WTC11 (cell line): ENCODE data around the gene TMEM167A. TPM values are rescaled to one million over a fixed set of nuclear protein-coding genes. Genes with fewer than 3 reads are reported as not detected.
A peak's percentile ranks its signal among the peaks of the same experiment; 100 is the strongest.

Source experiments
- ATAC-seq: fragments of 200-7000 bp; cut with Tn5 transposase; 2 replicates; pipeline ENCODE4 v1.10.0; 2021; ENCODE audit warnings: mild to moderate bottlenecking, moderate library complexity
- CTCF ChIA-PET: fragments of 300-600 bp; sonication (Branson Sonifier 250); formaldehyde crosslinking; loops from one replicate; lab custom pipeline; 2021; ENCODE audit warnings: antibody characterized with exemption; lab: Charles Lee
- POLR2A ChIA-PET: fragments of 350-600 bp; sonication (Branson Sonifier 250); formaldehyde crosslinking; loops from one replicate; lab custom pipeline; 2021; ENCODE audit warnings: antibody characterized with exemption; lab: Charles Lee
- DNase-seq: peaks from one replicate; pipeline ENCODE4 v3.0.0; 2021; ENCODE audit warnings: low spot score
- H3K27ac Mint-ChIP-seq: 2 replicates; pipeline ENCODE4 v1.8.0; 2021; ENCODE audit warnings: mixed read lengths
- H3K27me3 Mint-ChIP-seq: 2 replicates; pipeline ENCODE4 v1.8.0; 2021; ENCODE audit warnings: low read depth, mild to moderate bottlenecking, moderate library complexity, mixed read lengths
- H3K36me3 Mint-ChIP-seq: 2 replicates; pipeline ENCODE4 v1.8.0; 2021; ENCODE audit warnings: mixed read lengths
- H3K4me1 Mint-ChIP-seq: 2 replicates; pipeline ENCODE4 v1.8.0; 2022; ENCODE audit warnings: mixed read lengths
- H3K4me3 Mint-ChIP-seq: 2 replicates; pipeline ENCODE4 v1.8.0; 2021; ENCODE audit warnings: mild to moderate bottlenecking, moderate library complexity, mixed read lengths
- H3K9me3 Mint-ChIP-seq: 2 replicates; pipeline ENCODE4 v1.8.0; 2021; ENCODE audit warnings: mixed read lengths
- GABPB1 ChIP-seq: sonication (generic); formaldehyde crosslinking; IDR thresholded peaks from 2 replicates; pipeline ENCODE4 v1.8.1; 2023; ENCODE audit warnings: mild to moderate bottlenecking, missing genetic modification reagents
- GRHL2 ChIP-seq: fragments of 250-450 bp; sonication (Bioruptor Pico); IDR thresholded peaks from 2 replicates; pipeline ENCODE4 v1.8.0; 2022; ENCODE audit warnings: mild to moderate bottlenecking, moderate library complexity; ENCODE audit not compliant: insufficient replicate concordance, severe bottlenecking
- GTF2I ChIP-seq: fragments of 250-450 bp; sonication (Bioruptor Pico); conservative IDR thresholded peaks from 2 replicates; pipeline ENCODE4 v1.4.0; 2021; ENCODE audit warnings: mild to moderate bottlenecking
- NFE2L1 ChIP-seq: sonication (generic); formaldehyde crosslinking; IDR thresholded peaks from 2 replicates; pipeline ENCODE4 v1.8.1; 2023; ENCODE audit warnings: missing genetic modification reagents
- NR2C2 ChIP-seq: sonication (generic); formaldehyde crosslinking; IDR thresholded peaks from 2 replicates; pipeline ENCODE4 v1.8.0; 2022; ENCODE audit warnings: mild to moderate bottlenecking, missing genetic modification reagents
- PRRX2 ChIP-seq: fragments of 250-450 bp; sonication (Bioruptor Pico); IDR thresholded peaks from 2 replicates; pipeline ENCODE4 v1.8.0; 2021; ENCODE audit warnings: mild to moderate bottlenecking
- STAT6 ChIP-seq: sonication (generic); formaldehyde crosslinking; conservative IDR thresholded peaks from 2 replicates; pipeline ENCODE4 v1.8.1; 2023; ENCODE audit warnings: mild to moderate bottlenecking, low read depth, missing genetic modification reagents, moderate library complexity
- ZNF121 ChIP-seq: sonication (generic); formaldehyde crosslinking; IDR thresholded peaks from 2 replicates; pipeline ENCODE4 v1.8.0; 2023; ENCODE audit warnings: missing genetic modification reagents
- ZNF232 ChIP-seq: sonication (generic); formaldehyde crosslinking; IDR thresholded peaks from 2 replicates; pipeline ENCODE4 v1.8.0; 2022; ENCODE audit warnings: mild to moderate bottlenecking, missing genetic modification reagents
- ZNF263 ChIP-seq: sonication (generic); formaldehyde crosslinking; IDR thresholded peaks from 2 replicates; pipeline ENCODE4 v1.8.1; 2022; ENCODE audit warnings: low read depth, mild to moderate bottlenecking, moderate library complexity, missing genetic modification reagents
- ZNF281 ChIP-seq: sonication (generic); formaldehyde crosslinking; IDR thresholded peaks from 2 replicates; pipeline ENCODE4 v1.8.0; 2023; ENCODE audit warnings: mild to moderate bottlenecking, missing genetic modification reagents
- ZNF671 ChIP-seq: fragments of 250-450 bp; sonication (Bioruptor Pico); IDR thresholded peaks from 2 replicates; pipeline ENCODE4 v1.8.0; 2021; ENCODE audit warnings: mild to moderate bottlenecking
- total RNA-seq: library from RNA; stranded (reverse); gene quantifications from 3 replicates; pipeline ENCODE4 v1.2.3, GENCODE V29; 2021
- TF ChIP-seq, protein P1 (sequence below): sonication (generic); formaldehyde crosslinking; IDR thresholded peaks from 2 replicates; pipeline ENCODE4 v1.8.0; 2022; ENCODE audit warnings: mild to moderate bottlenecking, missing genetic modification reagents
- TF ChIP-seq, protein P2 (sequence below): sonication (generic); formaldehyde crosslinking; IDR thresholded peaks from 2 replicates; pipeline ENCODE4 v1.8.0; 2023; ENCODE audit warnings: missing genetic modification reagents
- TF ChIP-seq, protein P3 (sequence below): sonication (generic); formaldehyde crosslinking; IDR thresholded peaks from 2 replicates; pipeline ENCODE4 v1.8.1; 2023; ENCODE audit warnings: mild to moderate bottlenecking, missing genetic modification reagents, moderate library complexity

Gene TMEM167A
- total RNA-seq, 1 experiment from 2014 or later: 165 TPM

GRCh38 chr5:83126501-83126900 is 49.3 kb upstream of the TMEM167A start:
- CTCF ChIA-PET: no interaction called here
- H3K27me3 Mint-ChIP-seq: no peaks in the 10 kb centered on the region; the same call in 1 of the 2 replicates
- TF ChIP-seq NFE2L1 (CRISPR knock-in tag) (no peak), GRHL2 (CRISPR knock-in tag) (no peak), NR2C2 (CRISPR knock-in tag) (no peak)
- TF ChIP-seq, all 79 proteins: peak for 0
- H3K36me3 Mint-ChIP-seq: peaks cover 19% of the 10 kb centered on the region
- H3K4me1 Mint-ChIP-seq: no peaks in the 10 kb centered on the region
- no peak for DNase-seq
- ATAC-seq: no peak
- POLR2A ChIA-PET: no interaction called here
- no peak overlapping the region for H3K4me3 Mint-ChIP-seq
- H3K27ac Mint-ChIP-seq: no peak overlapping the region
- H3K9me3 Mint-ChIP-seq: peaks cover 35% of the 10 kb centered on the region

- DNase-seq (no peak), ATAC-seq (no peak)
- CTCF ChIA-PET: no interaction called here
- H3K4me3 Mint-ChIP-seq: no peak overlapping the region
- peaks cover 32% of the 10 kb centered on the region for H3K9me3 Mint-ChIP-seq
- no peak overlapping the region for H3K27ac Mint-ChIP-seq
- TF ChIP-seq, protein P1, sequence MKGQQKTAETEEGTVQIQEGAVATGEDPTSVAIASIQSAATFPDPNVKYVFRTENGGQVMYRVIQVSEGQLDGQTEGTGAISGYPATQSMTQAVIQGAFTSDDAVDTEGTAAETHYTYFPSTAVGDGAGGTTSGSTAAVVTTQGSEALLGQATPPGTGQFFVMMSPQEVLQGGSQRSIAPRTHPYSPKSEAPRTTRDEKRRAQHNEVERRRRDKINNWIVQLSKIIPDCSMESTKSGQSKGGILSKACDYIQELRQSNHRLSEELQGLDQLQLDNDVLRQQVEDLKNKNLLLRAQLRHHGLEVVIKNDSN (CRISPR knock-in tag): no peak
- no peak for TF ChIP-seq NR2C2 (CRISPR knock-in tag)
- TF ChIP-seq PRRX2: no peak
- no peaks in the 10 kb centered on the region for H3K4me1 Mint-ChIP-seq
- POLR2A ChIA-PET: no interaction called here
- H3K27me3 Mint-ChIP-seq: no peaks in the 10 kb centered on the region
- H3K36me3 Mint-ChIP-seq: peaks cover 19% of the 10 kb centered on the region
Observed at GRCh38 chr5:83125560-83125959, 48.4 kb upstream of the TMEM167A start.

- DNase-seq: no peak
- H3K36me3 Mint-ChIP-seq: peaks cover 19% of the 10 kb centered on the region
- POLR2A ChIA-PET: no interaction called here
- no peak overlapping the region for H3K4me3 Mint-ChIP-seq
- peak; percentile 84 for TF ChIP-seq GABPB1
- TF ChIP-seq ZNF263: no peak
- TF ChIP-seq, protein P2, sequence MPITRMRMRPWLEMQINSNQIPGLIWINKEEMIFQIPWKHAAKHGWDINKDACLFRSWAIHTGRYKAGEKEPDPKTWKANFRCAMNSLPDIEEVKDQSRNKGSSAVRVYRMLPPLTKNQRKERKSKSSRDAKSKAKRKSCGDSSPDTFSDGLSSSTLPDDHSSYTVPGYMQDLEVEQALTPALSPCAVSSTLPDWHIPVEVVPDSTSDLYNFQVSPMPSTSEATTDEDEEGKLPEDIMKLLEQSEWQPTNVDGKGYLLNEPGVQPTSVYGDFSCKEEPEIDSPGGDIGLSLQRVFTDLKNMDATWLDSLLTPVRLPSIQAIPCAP: no peak
- TF ChIP-seq, all 79 proteins: peak for 1
- Mint-ChIP-seq H3K9me3 (peaks cover 25% of the 10 kb centered on the region), H3K4me1 (no peaks in the 10 kb centered on the region), H3K27me3 (no peaks in the 10 kb centered on the region), H3K27ac (no peak overlapping the region)
- no peak for ATAC-seq
- CTCF ChIA-PET: no interaction called here
Observed at GRCh38 chr5:83124593-83124992, 47.4 kb upstream of the TMEM167A start.

- Mint-ChIP-seq H3K27ac (no peak overlapping the region), H3K27me3 (no peaks in the 10 kb centered on the region), H3K4me3 (no peak overlapping the region), H3K4me1 (no peaks in the 10 kb centered on the region)
- ChIA-PET CTCF (no interaction called here), POLR2A (no interaction called here)
- DNase-seq: no peak
- no peak for ATAC-seq
- no peak for TF ChIP-seq GABPB1
- TF ChIP-seq, all 79 proteins: peak for 0
- Mint-ChIP-seq H3K9me3 (peaks cover 21% of the 10 kb centered on the region), H3K36me3 (peaks cover 27% of the 10 kb centered on the region)
Observed at GRCh38 chr5:83118976-83119375, 41.8 kb upstream of the TMEM167A start.

DNA sequence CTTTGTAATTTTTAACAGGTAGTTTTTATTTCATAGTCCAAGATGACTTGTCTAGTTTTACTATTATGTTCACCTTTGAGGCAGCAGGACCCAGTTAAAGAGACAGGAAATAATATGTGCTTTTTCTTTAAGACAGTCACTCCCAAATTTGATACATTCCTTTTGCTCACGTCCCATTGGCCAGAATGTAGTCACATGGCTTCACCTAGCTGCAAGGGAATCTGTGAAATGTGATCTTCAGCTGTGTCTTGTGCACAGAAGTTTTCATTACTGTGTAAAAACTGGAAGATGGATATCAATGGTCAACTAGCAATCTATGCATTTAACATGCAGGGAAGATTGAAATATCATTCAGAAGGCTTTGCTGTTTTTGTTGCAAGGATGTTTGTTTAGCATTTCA is 41.3 kb upstream of the TMEM167A start:
- Mint-ChIP-seq H3K36me3 (peaks cover 32% of the 10 kb centered on the region), H3K4me1 (no peaks in the 10 kb centered on the region), H3K4me3 (no peak overlapping the region), H3K9me3 (peaks cover 26% of the 10 kb centered on the region), H3K27me3 (no peaks in the 10 kb centered on the region)
- no peak for ATAC-seq
- no peak for DNase-seq
- POLR2A ChIA-PET: no interaction called here
- TF ChIP-seq, protein P3, sequence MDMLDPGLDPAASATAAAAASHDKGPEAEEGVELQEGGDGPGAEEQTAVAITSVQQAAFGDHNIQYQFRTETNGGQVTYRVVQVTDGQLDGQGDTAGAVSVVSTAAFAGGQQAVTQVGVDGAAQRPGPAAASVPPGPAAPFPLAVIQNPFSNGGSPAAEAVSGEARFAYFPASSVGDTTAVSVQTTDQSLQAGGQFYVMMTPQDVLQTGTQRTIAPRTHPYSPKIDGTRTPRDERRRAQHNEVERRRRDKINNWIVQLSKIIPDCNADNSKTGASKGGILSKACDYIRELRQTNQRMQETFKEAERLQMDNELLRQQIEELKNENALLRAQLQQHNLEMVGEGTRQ: no peak
- TF ChIP-seq ZNF281 (CRISPR knock-in tag) (no peak), ZNF121 (no peak), ZNF232 (CRISPR knock-in tag) (no peak), GTF2I (CRISPR knock-in tag) (no peak), ZNF671 (CRISPR knock-in tag) (no peak), STAT6 (no peak)
- TF ChIP-seq, all 79 proteins: peak for 0
- no peak overlapping the region for H3K27ac Mint-ChIP-seq
- CTCF ChIA-PET: no interaction called here
